ENCODE results near the gene GPR55. TPM values are rescaled to one million over a fixed set of nuclear protein-coding genes. Genes with fewer than 3 reads are reported as not detected.

The GPR55 gene
- total RNA-seq, 4 donors from 2014 or later, result 0.61 to 0.88 (median 0.78) TPM

GRCh38 chr2:230899786-230900185 is 25.3 kb downstream of the GPR55 start:
- no peaks in the 10 kb centered on the region for H3K9me3 ChIP-seq
- no peak for DNase-seq
- H3K4me1 ChIP-seq, result peaks cover 0 to 8% (median 0%) of the 10 kb centered on the region in 3 donors
- TF ChIP-seq CTCF (IDR thresholded peaks at IDR 0.05) (no peak), POLR2A (IDR thresholded peaks at IDR 0.05) (no peak)
- peaks cover 0 to 18% (median 0%) of the 10 kb centered on the region in 4 donors for H3K27me3 ChIP-seq
- WGBS, 2 donors, result 74 to 81% methylated on average over 4 of the region's 4 CpGs
- intact Hi-C loops (cut with DNase I), result loop anchor here (5.0 kb wide), 1 partner anchor 88 kb away; no protein-coding TSS in a partner anchor
- H3K36me3 ChIP-seq, result no peaks in the 10 kb centered on the region
- no peak overlapping the region for H3K4me3 ChIP-seq
- no peak overlapping the region for H3K27ac ChIP-seq

GRCh38 chr2:230899287-230899686 is 25.8 kb downstream of the GPR55 start:
- H3K27me3 ChIP-seq, result peaks cover 0 to 18% (median 0%) of the 10 kb centered on the region in 4 donors
- no peak for DNase-seq
- H3K36me3 ChIP-seq, result no peaks in the 10 kb centered on the region
- intact Hi-C loops (cut with DNase I), result no loop called here
- TF ChIP-seq CTCF (IDR thresholded peaks at IDR 0.05), result no peak
- TF ChIP-seq POLR2A (IDR thresholded peaks at IDR 0.05), result no peak
- WGBS, 2 donors, result 45 to 67% methylated on average over 1 to 4 of the region's 5 CpGs
- no peak overlapping the region for H3K27ac ChIP-seq
- no peaks in the 10 kb centered on the region for H3K9me3 ChIP-seq
- H3K4me3 ChIP-seq, result no peak overlapping the region
- H3K4me1 ChIP-seq, result peaks cover 0 to 8% (median 0%) of the 10 kb centered on the region in 3 donors

- 38 to 78% methylated on average over 6 to 8 of the region's 8 CpGs for WGBS, 2 donors
- Histone ChIP-seq H3K4me1 (peaks cover 0 to 8% (median 0%) of the 10 kb centered on the region in 3 donors), H3K4me3 (no peak overlapping the region), H3K36me3 (no peaks in the 10 kb centered on the region), H3K9me3 (no peaks in the 10 kb centered on the region), H3K27me3 (peaks cover 0 to 24% (median 0%) of the 10 kb centered on the region in 4 donors), H3K27ac (no peak overlapping the region)
- intact Hi-C loops (cut with DNase I), result no loop called here
- TF ChIP-seq CTCF (IDR thresholded peaks at IDR 0.05) (no peak), POLR2A (IDR thresholded peaks at IDR 0.05) (no peak)
- no peak for DNase-seq
Observed at GRCh38 chr2:230898713-230899091, 26.3 kb downstream of the GPR55 start.

- Histone ChIP-seq H3K27ac (no peak overlapping the region), H3K9me3 (no peaks in the 10 kb centered on the region), H3K27me3 (peaks cover 0 to 29% (median 0%) of the 10 kb centered on the region in 4 donors), H3K36me3 (no peaks in the 10 kb centered on the region), H3K4me1 (peaks cover 0 to 8% (median 0%) of the 10 kb centered on the region in 3 donors), H3K4me3 (no peak overlapping the region)
- WGBS, 2 donors, result 89 to 92% methylated on average over 4 to 11 of the region's 13 CpGs
- intact Hi-C loops (cut with DNase I), result no loop called here
- DNase-seq, result no peak
- no peak for TF ChIP-seq POLR2A (IDR thresholded peaks at IDR 0.05)
Observed at GRCh38 chr2:230898016-230898712, 26.9 kb downstream of the GPR55 start.

- no peak for DNase-seq
- no peaks in the 10 kb centered on the region for H3K9me3 ChIP-seq
Observed at GRCh38 chr2:230896346-230897115, 28.5 kb downstream of the GPR55 start.

More at GRCh38 chr2:230896346-230897115, 28.5 kb downstream of the GPR55 start:
- Histone ChIP-seq H3K36me3 (no peaks in the 10 kb centered on the region), H3K4me1 (peaks cover 0 to 8% (median 0%) of the 10 kb centered on the region in 3 donors), H3K4me3 (no peak overlapping the region), H3K27ac (no peak overlapping the region), H3K27me3 (peaks cover 0 to 27% (median 0%) of the 10 kb centered on the region in 4 donors)
- intact Hi-C loops (cut with DNase I), result no loop called here
- TF ChIP-seq POLR2A (IDR thresholded peaks at IDR 0.05) (no peak), CTCF (IDR thresholded peaks at IDR 0.05) (no peak)
- whole genome bisulfite sequencing, 2 donors, result 76 to 81% methylated on average over 19 of the region's 19 CpGs
